SK-N-SH treated with all-trans-retinoic acid at 6 μM for 48 hours (cell line): Measurements from ENCODE around the gene IMPG2.

Experiments used
- ATAC-seq: fragments of 200-7000 bp; cut with Tn5 transposase; 3 replicates; pipeline ENCODE4 v1.9.1; 2020; ENCODE audit warnings: mild to moderate bottlenecking, moderate library complexity
- ARNTL ChIP-seq: fragments of 450-650 bp; formaldehyde crosslinking; IDR thresholded peaks from 2 replicates; pipeline ENCODE4 v1.5.0; 2020; ENCODE audit warnings: low read depth, mild to moderate bottlenecking, moderate library complexity, borderline replicate concordance
- BACH2 ChIP-seq: fragments of 250-450 bp; sonication (Bioruptor Pico); IDR thresholded peaks from 2 replicates; pipeline ENCODE4 v1.9.0; 2021; ENCODE audit warnings: mild to moderate bottlenecking, borderline replicate concordance
- CSDC2 ChIP-seq: fragments of 250-450 bp; sonication (Bioruptor Pico); IDR thresholded peaks from 2 replicates; pipeline ENCODE4 v1.5.0; 2020; ENCODE audit warnings: mild to moderate bottlenecking, moderate library complexity
- ESRRG ChIP-seq: fragments of 250-450 bp; sonication (Bioruptor Pico); IDR thresholded peaks from 2 replicates; pipeline ENCODE4 v1.6.1; 2021; ENCODE audit warnings: mild to moderate bottlenecking
- ISL1 ChIP-seq: fragments of 250-450 bp; sonication (Bioruptor Pico); IDR thresholded peaks from 2 replicates; pipeline ENCODE4 v2.1.2; 2022; ENCODE audit warnings: mild to moderate bottlenecking, moderate library complexity
- OSR1 ChIP-seq: fragments of 250-450 bp; sonication (Bioruptor Pico); IDR thresholded peaks from 2 replicates; pipeline ENCODE4 v1.8.0; 2022; ENCODE audit warnings: moderate library complexity, mild to moderate bottlenecking, inconsistent platforms
- PATZ1 ChIP-seq: fragments of 250-450 bp; sonication (Bioruptor Pico); IDR thresholded peaks from 2 replicates; pipeline ENCODE4 v1.8.0; 2020; ENCODE audit warnings: mild to moderate bottlenecking, moderate library complexity, borderline replicate concordance
- POU6F1 ChIP-seq: fragments of 250-450 bp; sonication (Bioruptor Pico); IDR thresholded peaks from 2 replicates; pipeline ENCODE4 v1.8.0; 2021; ENCODE audit warnings: low read depth, mild to moderate bottlenecking, moderate library complexity, borderline replicate concordance
- PPARA ChIP-seq: fragments of 250-450 bp; sonication (Bioruptor Pico); IDR thresholded peaks from 2 replicates; pipeline ENCODE4 v1.5.0; 2020; ENCODE audit warnings: mild to moderate bottlenecking, borderline replicate concordance
- TCF4 ChIP-seq: fragments of 250-450 bp; sonication (Bioruptor Pico); IDR thresholded peaks from 2 replicates; pipeline ENCODE4 v1.8.0; 2021; ENCODE audit warnings: mild to moderate bottlenecking, moderate library complexity, borderline replicate concordance
- ZC3H10 ChIP-seq: fragments of 250-450 bp; sonication (Bioruptor Pico); IDR thresholded peaks from 2 replicates; pipeline ENCODE4 v1.5.1; 2021; ENCODE audit warnings: mild to moderate bottlenecking, moderate library complexity
- ZFP3 ChIP-seq: fragments of 250-450 bp; sonication (Bioruptor Pico); IDR thresholded peaks from 2 replicates; pipeline ENCODE4 v1.5.0; 2020; ENCODE audit warnings: mild to moderate bottlenecking, moderate library complexity
- ZFP30 ChIP-seq: fragments of 450-650 bp; formaldehyde crosslinking; IDR thresholded peaks from 2 replicates; pipeline ENCODE4 v1.5.0; 2022; ENCODE audit warnings: mild to moderate bottlenecking, moderate library complexity
- ZNF565 ChIP-seq: fragments of 450-650 bp; formaldehyde crosslinking; conservative IDR thresholded peaks from 2 replicates; pipeline ENCODE4 v1.5.0; 2020; ENCODE audit warnings: low read depth, mild to moderate bottlenecking, moderate library complexity
- ZNF8 ChIP-seq: fragments of 450-650 bp; formaldehyde crosslinking; IDR thresholded peaks from 2 replicates; pipeline ENCODE4 v1.5.0; 2020; ENCODE audit warnings: mild to moderate bottlenecking, moderate library complexity
- TF ChIP-seq, protein P1 (sequence below): fragments of 250-450 bp; sonication (Bioruptor Pico); IDR thresholded peaks from 2 replicates; pipeline ENCODE4 v1.5.0; 2020; ENCODE audit warnings: mild to moderate bottlenecking, moderate library complexity
- TF ChIP-seq, protein P2 (sequence below): fragments of 250-450 bp; sonication (Bioruptor Pico); IDR thresholded peaks from 2 replicates; pipeline ENCODE4 v1.5.1; 2021; ENCODE audit warnings: mild to moderate bottlenecking, moderate library complexity

IMPG2 gene

DNA sequence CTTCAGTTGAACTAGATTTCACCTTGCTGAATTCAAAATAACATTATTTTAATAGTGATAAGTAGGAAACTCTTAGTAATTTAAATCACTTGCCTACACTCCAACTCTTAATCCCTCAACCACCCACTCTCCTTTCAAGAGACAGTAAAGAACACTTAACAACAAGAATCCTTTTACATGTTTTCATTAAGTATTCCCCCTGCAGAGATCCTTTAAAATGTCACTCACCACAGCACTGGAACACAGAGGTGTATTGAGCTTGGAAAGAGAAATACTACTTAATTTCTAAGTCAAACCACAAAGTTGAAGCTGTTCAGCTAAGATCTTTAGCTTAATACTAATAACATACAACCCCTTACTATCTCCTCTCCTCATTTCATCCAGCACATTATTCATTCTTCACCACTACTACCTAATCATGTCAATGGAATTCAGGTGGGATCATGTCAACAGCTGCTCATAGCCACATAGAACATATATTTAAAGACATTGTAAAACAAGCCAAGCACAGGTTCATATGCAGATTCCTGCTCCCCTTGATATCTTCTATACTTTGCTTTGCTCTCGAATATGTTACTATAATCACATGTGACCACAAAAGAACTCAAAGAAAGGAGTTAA, 40.5 kb downstream of the IMPG2 start:
- no peak for ATAC-seq
- no peak for TF ChIP-seq TCF4 (CRISPR knock-in tag)
- TF ChIP-seq ZC3H10, result no peak
- TF ChIP-seq, all 23 proteins: peak for 0

- ATAC-seq, result no peak
- TF ChIP-seq PPARA (CRISPR knock-in tag) (no peak), ZNF8 (CRISPR knock-in tag) (no peak), ZNF565 (CRISPR knock-in tag) (no peak)
These were observed 41.2 kb downstream of the IMPG2 start for GRCh38 chr3:101279162-101279561.

GRCh38 chr3:101278727-101279126, 41.6 kb downstream of the IMPG2 start:
- TF ChIP-seq ISL1 (no peak), TCF4 (CRISPR knock-in tag) (no peak), OSR1 (CRISPR knock-in tag) (no peak), POU6F1 (CRISPR knock-in tag) (no peak), ESRRG (CRISPR knock-in tag) (no peak), ZFP30 (CRISPR knock-in tag) (no peak), ZFP3 (CRISPR knock-in tag) (no peak), PATZ1 (CRISPR knock-in tag) (no peak), ZNF565 (CRISPR knock-in tag) (no peak), BACH2 (no peak), ZNF8 (CRISPR knock-in tag) (no peak)
- TF ChIP-seq, protein P1, sequence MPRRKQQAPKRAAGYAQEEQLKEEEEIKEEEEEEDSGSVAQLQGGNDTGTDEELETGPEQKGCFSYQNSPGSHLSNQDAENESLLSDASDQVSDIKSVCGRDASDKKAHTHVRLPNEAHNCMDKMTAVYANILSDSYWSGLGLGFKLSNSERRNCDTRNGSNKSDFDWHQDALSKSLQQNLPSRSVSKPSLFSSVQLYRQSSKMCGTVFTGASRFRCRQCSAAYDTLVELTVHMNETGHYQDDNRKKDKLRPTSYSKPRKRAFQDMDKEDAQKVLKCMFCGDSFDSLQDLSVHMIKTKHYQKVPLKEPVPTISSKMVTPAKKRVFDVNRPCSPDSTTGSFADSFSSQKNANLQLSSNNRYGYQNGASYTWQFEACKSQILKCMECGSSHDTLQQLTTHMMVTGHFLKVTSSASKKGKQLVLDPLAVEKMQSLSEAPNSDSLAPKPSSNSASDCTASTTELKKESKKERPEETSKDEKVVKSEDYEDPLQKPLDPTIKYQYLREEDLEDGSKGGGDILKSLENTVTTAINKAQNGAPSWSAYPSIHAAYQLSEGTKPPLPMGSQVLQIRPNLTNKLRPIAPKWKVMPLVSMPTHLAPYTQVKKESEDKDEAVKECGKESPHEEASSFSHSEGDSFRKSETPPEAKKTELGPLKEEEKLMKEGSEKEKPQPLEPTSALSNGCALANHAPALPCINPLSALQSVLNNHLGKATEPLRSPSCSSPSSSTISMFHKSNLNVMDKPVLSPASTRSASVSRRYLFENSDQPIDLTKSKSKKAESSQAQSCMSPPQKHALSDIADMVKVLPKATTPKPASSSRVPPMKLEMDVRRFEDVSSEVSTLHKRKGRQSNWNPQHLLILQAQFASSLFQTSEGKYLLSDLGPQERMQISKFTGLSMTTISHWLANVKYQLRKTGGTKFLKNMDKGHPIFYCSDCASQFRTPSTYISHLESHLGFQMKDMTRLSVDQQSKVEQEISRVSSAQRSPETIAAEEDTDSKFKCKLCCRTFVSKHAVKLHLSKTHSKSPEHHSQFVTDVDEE (CRISPR knock-in tag), result no peak
- ATAC-seq, result no peak

GRCh38 chr3:101273608-101274007, 46.8 kb downstream of the IMPG2 start:
- no peak for TF ChIP-seq CSDC2 (CRISPR knock-in tag)
- no peak for ATAC-seq

GRCh38 chr3:101273156-101273555, 47.2 kb downstream of the IMPG2 start:
- TF ChIP-seq ARNTL (CRISPR knock-in tag) (no peak), TCF4 (CRISPR knock-in tag) (no peak), OSR1 (CRISPR knock-in tag) (no peak), ZNF8 (CRISPR knock-in tag) (no peak), ZC3H10 (no peak), ZNF565 (CRISPR knock-in tag) (no peak), POU6F1 (CRISPR knock-in tag) (no peak), PATZ1 (CRISPR knock-in tag) (no peak)
- TF ChIP-seq, protein P2, sequence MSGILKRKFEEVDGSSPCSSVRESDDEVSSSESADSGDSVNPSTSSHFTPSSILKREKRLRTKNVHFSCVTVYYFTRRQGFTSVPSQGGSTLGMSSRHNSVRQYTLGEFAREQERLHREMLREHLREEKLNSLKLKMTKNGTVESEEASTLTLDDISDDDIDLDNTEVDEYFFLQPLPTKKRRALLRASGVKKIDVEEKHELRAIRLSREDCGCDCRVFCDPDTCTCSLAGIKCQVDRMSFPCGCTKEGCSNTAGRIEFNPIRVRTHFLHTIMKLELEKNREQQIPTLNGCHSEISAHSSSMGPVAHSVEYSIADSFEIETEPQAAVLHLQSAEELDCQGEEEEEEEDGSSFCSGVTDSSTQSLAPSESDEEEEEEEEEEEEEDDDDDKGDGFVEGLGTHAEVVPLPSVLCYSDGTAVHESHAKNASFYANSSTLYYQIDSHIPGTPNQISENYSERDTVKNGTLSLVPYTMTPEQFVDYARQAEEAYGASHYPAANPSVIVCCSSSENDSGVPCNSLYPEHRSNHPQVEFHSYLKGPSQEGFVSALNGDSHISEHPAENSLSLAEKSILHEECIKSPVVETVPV, result no peak
- TF ChIP-seq, all 23 proteins: peak for 0
- ATAC-seq, result no peak
